Activated CD4-positive, alpha-beta T cell treated with anti-CD3 and anti-CD28 coated beads, Interleukin-2, amount 50 U/mL, for 1 hour (primary cell): ENCODE measurements around the gene PRSS50.

Experiments used
- DNase-seq: peaks from one replicate; pipeline ENCODE4 v3.0.0-alpha.2; 2020

Gene PRSS50

DNA sequence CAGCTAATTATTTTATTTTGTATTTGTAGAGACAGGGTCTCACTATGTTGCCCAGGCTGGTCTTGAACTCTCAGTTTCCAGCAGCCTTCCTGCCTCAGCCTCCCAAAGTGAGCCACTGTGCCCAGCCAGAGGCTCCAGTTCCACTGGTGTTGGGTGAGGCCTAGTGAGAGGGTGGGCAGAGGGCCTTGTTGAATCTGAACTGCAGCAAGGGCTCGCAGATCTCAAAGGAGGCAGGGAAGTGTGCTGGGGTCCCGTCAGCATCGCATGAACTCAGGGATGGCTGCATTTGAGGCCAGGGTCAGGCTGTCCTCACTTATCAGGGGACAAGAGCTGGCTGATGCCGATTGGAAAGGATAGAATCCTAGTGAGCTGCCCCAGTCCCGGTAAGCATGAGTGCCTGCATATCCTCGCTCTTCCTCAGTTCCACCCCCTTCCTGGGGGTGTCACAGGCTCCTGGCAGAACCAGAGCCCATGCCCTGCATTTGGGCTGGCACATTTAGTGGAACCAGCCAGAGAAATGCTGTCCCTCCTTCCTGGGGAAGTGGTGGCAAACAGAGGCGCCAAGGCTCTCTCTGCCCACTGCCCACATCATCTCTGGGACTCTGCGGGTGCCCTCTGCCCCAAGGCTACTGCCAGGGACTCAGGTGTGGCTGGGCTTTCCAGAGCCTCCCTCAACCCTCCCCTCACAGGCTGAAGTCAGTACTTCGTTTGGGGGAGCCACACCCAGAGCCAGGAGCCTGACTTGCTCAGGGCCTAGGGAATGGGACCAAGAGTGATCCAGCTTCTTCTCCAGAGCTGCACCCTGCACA is 48.3 kb downstream of the PRSS50 start:
- no peak for DNase-seq

GRCh38 chr3:46668591-46668990 is 49.1 kb downstream of the PRSS50 start:
- DNase-seq: no peak

- no peak for DNase-seq
Measured at GRCh38 chr3:46668116-46668515, 49.6 kb downstream of the PRSS50 start.

DNA sequence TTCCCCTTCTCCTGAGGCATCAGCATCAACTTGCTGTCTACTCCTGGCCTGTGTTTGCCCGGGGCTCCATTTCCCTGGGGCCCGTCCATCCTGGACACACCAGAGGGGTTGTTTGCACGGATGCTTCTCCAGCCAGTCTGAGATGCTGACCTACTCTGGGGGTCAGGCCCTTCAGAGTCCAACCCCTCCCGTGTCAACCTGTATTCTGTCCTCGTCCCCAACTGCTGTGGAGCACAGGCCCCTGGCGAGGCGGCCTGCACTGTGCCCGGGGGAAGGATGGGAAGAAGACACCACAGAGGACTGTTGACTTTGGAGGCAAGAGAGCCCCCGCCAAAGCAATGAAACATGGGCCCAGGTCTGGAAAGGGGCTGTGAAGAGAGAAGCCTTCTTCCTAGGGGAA is 50.0 kb downstream of the PRSS50 start:
- DNase-seq: no peak

GRCh38 chr3:46667061-46667621 is 50.5 kb downstream of the PRSS50 start:
- DNase-seq: no peak

DNA sequence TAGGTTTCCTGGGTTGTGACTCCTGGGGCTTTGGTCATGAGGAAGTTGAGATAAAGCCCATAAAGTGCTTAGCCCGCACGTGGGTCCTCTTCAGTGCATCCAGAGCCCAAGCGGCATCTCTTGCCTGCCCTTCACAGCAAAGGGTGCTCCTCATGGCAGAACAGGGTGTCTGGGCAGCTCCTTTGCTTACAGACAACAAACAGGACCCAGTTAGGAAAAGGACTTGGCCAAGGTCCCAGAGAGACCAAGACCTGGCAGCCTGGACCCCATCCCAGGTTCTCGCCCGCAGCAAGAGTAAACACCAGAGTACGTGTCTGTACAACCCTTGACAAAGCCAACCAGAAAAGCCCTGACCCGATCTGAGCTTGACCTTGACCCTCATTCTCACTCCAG is 51.2 kb downstream of the PRSS50 start:
- no peak for DNase-seq

DNA sequence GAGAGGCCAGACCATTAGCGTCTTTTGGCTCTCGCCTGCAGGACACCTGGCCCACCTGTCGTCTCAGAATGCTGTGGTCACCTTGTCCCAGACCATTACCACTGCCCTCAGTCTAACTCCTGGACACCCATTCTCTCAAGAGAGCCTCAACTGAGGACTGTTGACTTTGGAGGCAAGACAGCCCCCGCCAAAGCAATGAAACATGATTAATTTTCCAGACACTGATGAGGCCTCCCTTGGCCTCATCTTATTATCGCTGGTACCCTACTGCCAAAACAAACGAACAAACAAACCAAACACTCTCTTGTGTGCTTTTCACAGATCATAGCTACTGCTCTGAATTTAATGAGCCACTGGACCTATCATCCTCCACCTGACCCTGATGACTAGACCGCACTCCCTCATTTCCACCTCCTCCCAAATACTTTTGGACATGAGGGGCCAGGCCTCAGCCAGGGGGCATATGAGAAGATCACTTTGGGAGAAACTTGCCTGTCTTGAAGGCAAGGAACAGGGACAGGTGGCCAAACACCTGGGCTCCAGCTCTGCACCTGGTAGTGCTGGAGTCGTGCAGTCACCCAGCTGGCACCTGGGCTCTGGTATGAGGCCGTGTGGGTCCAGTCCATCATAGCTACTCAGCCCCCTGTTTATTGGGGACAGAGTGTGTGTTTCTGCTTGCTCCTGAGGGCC is 51.8 kb downstream of the PRSS50 start:
- DNase-seq: no peak

DNA sequence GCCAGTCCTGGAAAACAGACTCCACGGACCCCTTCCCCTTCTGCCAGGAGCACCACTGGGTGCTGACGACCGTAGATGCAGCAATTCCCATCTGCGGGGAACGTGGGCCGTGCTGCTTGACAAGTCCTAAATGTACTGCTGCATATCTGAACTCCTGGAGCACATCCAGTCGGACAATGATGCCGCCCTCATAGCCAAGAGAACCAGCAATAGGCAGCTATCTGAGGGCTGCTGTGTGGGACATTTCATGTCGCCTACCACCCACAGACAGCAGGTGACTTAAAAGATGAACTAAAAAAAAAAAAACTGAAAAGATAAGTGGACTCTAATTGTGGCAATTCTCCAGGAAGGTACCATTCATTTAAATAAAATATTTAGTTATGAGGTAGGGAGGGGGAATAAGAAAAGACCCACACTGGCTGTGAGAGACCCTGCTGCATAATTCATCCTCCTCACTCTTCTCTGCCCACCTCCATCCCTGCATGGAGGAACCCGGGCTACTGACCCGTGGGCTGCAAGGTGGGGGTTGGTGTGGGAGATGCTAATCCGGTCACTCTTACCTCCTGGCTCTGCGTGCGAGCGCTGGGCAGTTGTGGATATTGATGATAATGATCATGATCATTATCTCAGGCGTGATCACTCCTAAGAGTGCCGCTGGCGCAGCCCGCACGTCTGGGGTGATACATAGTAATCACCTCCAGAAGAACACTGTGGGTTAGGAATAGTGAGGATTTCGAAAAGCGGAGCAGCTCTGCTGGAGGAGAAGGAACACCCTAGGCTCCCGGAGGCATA is 52.5 kb downstream of the PRSS50 start:
- DNase-seq: no peak

GRCh38 chr3:46664188-46664970 is 53.3 kb downstream of the PRSS50 start:
- no peak for DNase-seq

DNA sequence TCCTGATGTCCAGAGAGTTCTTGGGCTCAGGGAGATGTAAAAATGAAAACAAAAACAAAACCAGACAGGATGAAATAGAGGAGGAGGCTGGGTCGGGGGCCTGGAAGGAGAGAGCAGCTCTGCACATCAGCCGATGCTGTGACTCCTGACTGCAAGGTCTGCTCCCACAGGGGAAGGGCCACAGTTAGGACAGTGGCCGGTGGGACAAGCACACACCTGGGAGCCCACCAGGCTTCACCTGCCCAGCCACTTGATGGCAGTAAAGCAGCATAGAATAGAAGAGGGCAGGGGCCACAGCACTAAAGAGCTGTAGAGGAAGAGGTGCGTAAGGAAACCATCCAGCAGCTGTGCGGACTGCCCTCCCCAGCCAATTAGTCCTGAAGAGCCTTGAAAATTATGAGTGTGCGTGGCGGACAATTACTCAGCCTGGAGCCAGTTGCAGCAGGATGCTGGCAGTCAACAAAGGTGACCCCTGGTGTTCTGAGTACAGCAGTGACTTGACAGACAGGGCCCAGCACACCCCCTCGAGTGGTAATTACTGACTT is 54.0 kb downstream of the PRSS50 start:
- DNase-seq: no peak

DNA sequence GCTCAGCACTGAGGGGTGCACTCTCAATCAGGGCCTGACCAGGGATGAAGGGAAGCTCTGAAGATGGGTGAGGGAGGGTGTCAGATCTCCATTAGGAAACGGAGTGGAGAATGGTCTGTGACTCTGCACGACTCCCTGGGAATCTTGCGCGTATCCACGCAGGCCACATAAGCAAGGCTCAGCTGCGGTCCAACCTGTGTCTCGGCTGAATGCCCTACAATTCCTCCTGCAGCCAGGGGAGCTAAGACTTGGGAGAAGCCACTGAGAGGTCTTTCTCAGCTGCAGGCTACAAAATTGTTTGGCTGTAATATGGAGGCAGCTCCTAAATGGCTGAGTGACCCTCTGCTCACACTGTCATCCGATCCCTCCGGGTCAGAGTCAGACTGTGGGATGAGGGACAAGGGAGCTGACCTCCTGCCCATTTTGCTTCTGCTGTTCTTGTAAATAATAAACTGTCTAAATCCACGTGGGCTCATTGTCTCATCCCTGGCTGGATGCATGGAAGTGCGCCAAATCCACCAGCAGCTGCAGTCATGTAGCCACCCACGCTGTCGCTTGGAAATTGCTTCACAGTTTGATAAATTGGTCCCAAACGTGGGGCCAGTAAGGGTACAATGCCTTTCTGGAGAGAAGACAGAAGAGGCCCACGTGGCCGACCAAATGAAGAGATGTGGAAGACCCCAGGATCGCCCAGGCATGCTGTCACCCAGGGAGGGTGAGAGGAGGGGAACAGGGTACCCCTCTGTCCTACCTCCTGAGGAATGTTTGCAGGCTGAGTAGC is 54.7 kb downstream of the PRSS50 start:
- DNase-seq: no peak
